MCF 10A (cell line): ENCODE measurements around the gene EFEMP2. TPM values are rescaled to one million over a fixed set of nuclear protein-coding genes. Genes with fewer than 3 reads are reported as not detected.

Source experiments
- BruUV-seq: library from RNA; stranded (reverse); fragments of 400-500 nt; replicated peaks from 2 replicates; lab custom pipeline; 2021; lab: Mats Ljungman, UMichigan
- CTCF ChIA-PET: fragments of 300-600 bp; sonication (Branson Sonifier 250); formaldehyde crosslinking; extraction: SDS; loops from one replicate; lab custom pipeline; 2021; ENCODE audit warnings: antibody characterized with exemption, inconsistent platforms; lab: Yijun Ruan, JAX
- POLR2A ChIA-PET: fragments of 300-600, 350-650 bp; sonication (Branson Sonifier 250); formaldehyde crosslinking; extraction: SDS; loops from one replicate; lab custom pipeline; 2020; ENCODE audit warnings: antibody characterized with exemption, inconsistent platforms; lab: Yijun Ruan, JAX
- DNase-seq: peaks from one replicate; pipeline ENCODE4 v3.0.0-alpha.2; 2018; ENCODE audit not compliant: unreplicated experiment
- H3K27ac Mint-ChIP-seq: one replicate; pipeline ENCODE4 v1.8.0; 2022; ENCODE audit warnings: mild to moderate bottlenecking, low read depth, mixed read lengths; ENCODE audit not compliant: unreplicated experiment
- H3K27me3 Mint-ChIP-seq: one replicate; pipeline ENCODE4 v1.8.0; 2022; ENCODE audit warnings: mixed read lengths; ENCODE audit not compliant: insufficient read depth, unreplicated experiment
- H3K36me3 Mint-ChIP-seq: one replicate; pipeline ENCODE4 v1.8.0; 2022; ENCODE audit warnings: mild to moderate bottlenecking, moderate library complexity, mixed read lengths; ENCODE audit not compliant: insufficient read depth, unreplicated experiment
- H3K4me1 Mint-ChIP-seq: one replicate; pipeline ENCODE4 v1.8.0; 2022; ENCODE audit warnings: mixed read lengths; ENCODE audit not compliant: insufficient read depth, unreplicated experiment
- H3K4me3 Mint-ChIP-seq: one replicate; pipeline ENCODE4 v1.8.0; 2022; ENCODE audit warnings: mild to moderate bottlenecking, moderate library complexity, mixed read lengths; ENCODE audit not compliant: unreplicated experiment
- H3K9me3 Mint-ChIP-seq: one replicate; pipeline ENCODE4 v1.8.0; 2022; ENCODE audit warnings: mixed read lengths; ENCODE audit not compliant: unreplicated experiment
- intact Hi-C: fragments of 100-400 bp; cut with micrococcal nuclease; formaldehyde crosslinking; loops from 2 replicates; pipeline ENCODE4 v1.14.1; 2022
- total RNA-seq: library from RNA; stranded (reverse); gene quantifications from 2 replicates; pipeline ENCODE4 v1.2.3, GENCODE V29; 2022
- TF ChIP-seq, protein P1 (sequence below): fragments of 200-600 bp; IDR thresholded peaks from one replicate; pipeline ENCODE4 v1.8.0; 2022; ENCODE audit warnings: antibody characterized with exemption, mild to moderate bottlenecking; ENCODE audit not compliant: unreplicated experiment

EFEMP2 gene
- total RNA-seq, 1 experiment from 2014 or later, result 2.4 TPM

GRCh38 chr11:65822776-65823528 lies 49.6 kb downstream of the EFEMP2 start:
- no peaks in the 10 kb centered on the region for H3K36me3 Mint-ChIP-seq

GRCh38 chr11:65821107-65821506 lies 51.5 kb downstream of the EFEMP2 start:
- Mint-ChIP-seq H3K4me3 (no peak overlapping the region), H3K27ac (no peak overlapping the region), H3K27me3 (no peaks in the 10 kb centered on the region), H3K9me3 (no peaks in the 10 kb centered on the region), H3K4me1 (peaks cover 4% of the 10 kb centered on the region), H3K36me3 (no peaks in the 10 kb centered on the region)
- BruUV-seq, result no TSS peak
- DNase-seq, result no peak
- TF ChIP-seq, protein P1, sequence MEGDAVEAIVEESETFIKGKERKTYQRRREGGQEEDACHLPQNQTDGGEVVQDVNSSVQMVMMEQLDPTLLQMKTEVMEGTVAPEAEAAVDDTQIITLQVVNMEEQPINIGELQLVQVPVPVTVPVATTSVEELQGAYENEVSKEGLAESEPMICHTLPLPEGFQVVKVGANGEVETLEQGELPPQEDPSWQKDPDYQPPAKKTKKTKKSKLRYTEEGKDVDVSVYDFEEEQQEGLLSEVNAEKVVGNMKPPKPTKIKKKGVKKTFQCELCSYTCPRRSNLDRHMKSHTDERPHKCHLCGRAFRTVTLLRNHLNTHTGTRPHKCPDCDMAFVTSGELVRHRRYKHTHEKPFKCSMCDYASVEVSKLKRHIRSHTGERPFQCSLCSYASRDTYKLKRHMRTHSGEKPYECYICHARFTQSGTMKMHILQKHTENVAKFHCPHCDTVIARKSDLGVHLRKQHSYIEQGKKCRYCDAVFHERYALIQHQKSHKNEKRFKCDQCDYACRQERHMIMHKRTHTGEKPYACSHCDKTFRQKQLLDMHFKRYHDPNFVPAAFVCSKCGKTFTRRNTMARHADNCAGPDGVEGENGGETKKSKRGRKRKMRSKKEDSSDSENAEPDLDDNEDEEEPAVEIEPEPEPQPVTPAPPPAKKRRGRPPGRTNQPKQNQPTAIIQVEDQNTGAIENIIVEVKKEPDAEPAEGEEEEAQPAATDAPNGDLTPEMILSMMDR, result no peak
- POLR2A ChIA-PET, result interaction anchor here (1.0 to 4.3 kb wide), 2 partner anchors 41 to 110 kb away, joined by 5 to 39 read pairs; partner anchors contain the start of gene AP5B1
- CTCF ChIA-PET, result interaction anchor here (4.7 kb wide), 1 partner anchor 108 kb away, joined by 69 read pairs; the partner anchor contains the start of gene KAT5
- intact Hi-C loops, result no loop called here

More at GRCh38 chr11:65822776-65823528, 49.6 kb downstream of the EFEMP2 start:
- H3K4me3 Mint-ChIP-seq, result no peak overlapping the region
- no peaks in the 10 kb centered on the region for H3K4me1 Mint-ChIP-seq
- H3K27me3 Mint-ChIP-seq, result no peaks in the 10 kb centered on the region
- TF ChIP-seq, protein P1, result no peak
- intact Hi-C loops, result no loop called here
- no peaks in the 10 kb centered on the region for H3K9me3 Mint-ChIP-seq
- ChIA-PET CTCF (interaction anchor here (1.0 to 3.1 kb wide), 6 partner anchors 27 to 111 kb away, joined by 3 to 11 read pairs (median 4); partner anchors contain the start of gene KAT5), POLR2A (interaction anchor here (0.9 to 1.2 kb wide), 4 partner anchors 24 to 134 kb away, joined by 3 to 7 read pairs (median 3); partner anchors contain the start of gene KAT5)
- DNase-seq, result no peak
- no peak overlapping the region for H3K27ac Mint-ChIP-seq
- no TSS peak for BruUV-seq

DNA sequence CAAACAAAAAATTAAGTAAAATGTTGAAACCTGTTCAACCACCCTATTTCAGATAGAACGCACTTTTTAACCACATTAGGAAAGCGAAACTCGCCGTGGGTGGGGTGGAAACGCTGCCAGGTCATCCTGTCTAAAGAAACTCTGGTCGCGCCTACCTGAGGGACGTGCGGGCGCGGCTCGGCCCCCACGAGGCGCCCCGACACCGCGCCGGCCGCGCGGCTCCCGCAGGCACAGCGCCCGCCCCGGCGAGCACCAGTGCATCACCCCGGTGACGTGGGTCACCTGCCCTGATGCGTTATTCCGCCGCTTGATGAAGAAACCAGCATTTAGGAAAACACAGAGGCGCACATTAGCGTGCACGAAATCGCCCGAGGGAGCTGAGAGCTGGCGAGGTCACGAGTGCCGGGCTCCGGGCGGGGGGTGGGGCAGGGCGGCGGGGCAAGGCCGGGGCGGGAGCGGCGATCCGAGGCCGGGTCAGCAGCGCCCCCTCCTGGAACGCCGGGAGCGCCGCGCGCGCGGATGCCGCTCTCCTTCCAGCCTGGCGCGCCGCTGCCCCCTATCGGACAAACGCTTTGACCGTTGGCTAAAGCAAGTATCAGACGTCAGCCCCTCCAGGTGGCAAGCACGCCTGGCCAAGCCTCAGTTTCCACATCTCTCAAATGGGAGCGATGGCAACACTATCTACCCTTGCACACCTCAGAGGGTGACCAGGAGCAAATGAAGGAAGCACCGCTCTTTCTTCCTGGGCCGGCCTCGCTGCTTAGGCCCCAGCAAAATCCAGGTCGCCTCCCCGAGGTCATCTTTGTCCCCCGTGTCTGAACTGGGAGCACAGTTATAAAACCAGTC lies 54.5 kb downstream of the EFEMP2 start:
- POLR2A ChIA-PET, result interaction anchor here (0.6 to 4.3 kb wide), 25 partner anchors 13 to 1573 kb away, joined by 3 to 42 read pairs (median 4); partner anchors contain the start of genes AP5B1, EHBP1L1, KAT5 and PCNX3

More for the DNA sequence above, 54.5 kb downstream of the EFEMP2 start:
- intact Hi-C loops, result loop anchor here (1.0 kb wide), 3 partner anchors 38 to 112 kb away; partner anchors contain the start of gene AP5B1
- Mint-ChIP-seq H3K27me3 (no peaks in the 10 kb centered on the region), H3K4me3 (peak overlapping the region; percentile 80), H3K27ac (peak overlapping the region; percentile 78), H3K36me3 (no peaks in the 10 kb centered on the region), H3K4me1 (peaks cover 4% of the 10 kb centered on the region), H3K9me3 (no peaks in the 10 kb centered on the region)
- BruUV-seq, result no TSS peak
- TF ChIP-seq, protein P1, result peak; percentile 99
- DNase-seq, result peak; percentile 81
- CTCF ChIA-PET, result interaction anchor here (0.5 to 5.4 kb wide), 35 partner anchors 9 to 363 kb away, joined by 3 to 98 read pairs (median 4); partner anchors contain the start of genes AP5B1, KAT5 and RNASEH2C
